HG03457 (cell line): ENCODE data around the gene IFI30.
A peak's percentile ranks its signal among the peaks of the same experiment; 100 is the strongest.
"Not testable (repeated sequence)": the region's sequence is repeated elsewhere in the genome, so short reads cannot be mapped to it uniquely, and the experiment has no call there.

ENCODE experiments used
- ATAC-seq: cut with Tn5 transposase; IDR thresholded peaks from one replicate; pipeline ENCODE4 v1.9.1; 2021; ENCODE audit warnings: moderate number of reproducible peaks; ENCODE audit not compliant: unreplicated experiment

IFI30 gene

GRCh38 chr19:18202397-18202777 is 28.8 kb downstream of the IFI30 start:
- ATAC-seq: no peak

GRCh38 chr19:18202778-18203407 is 29.3 kb downstream of the IFI30 start:
- no peak for ATAC-seq

GRCh38 chr19:18203408-18203862 is 29.8 kb downstream of the IFI30 start:
- ATAC-seq: no peak

- peak; percentile 84 for ATAC-seq
Observed at GRCh38 chr19:18203863-18204393, 30.3 kb downstream of the IFI30 start, which contains the start of gene RAB3A. Gene RAB3A (minus strand): TSS chr19:18204042. CDS start chr19:18202740, 1,302 bp downstream.

- no peak for ATAC-seq
Observed at GRCh38 chr19:18204394-18205199, 31.0 kb downstream of the IFI30 start.

- ATAC-seq: no peak
Observed at GRCh38 chr19:18205200-18205892, 31.7 kb downstream of the IFI30 start.

- no peak for ATAC-seq
Observed at GRCh38 chr19:18206018-18206417, 32.4 kb downstream of the IFI30 start.

- ATAC-seq: no peak
Observed at GRCh38 chr19:18208098-18208951, 34.7 kb downstream of the IFI30 start.

- not testable (repeated sequence) for ATAC-seq
Observed at GRCh38 chr19:18209912-18210311, 36.3 kb downstream of the IFI30 start.

GRCh38 chr19:18211683-18212082 is 38.1 kb downstream of the IFI30 start:
- ATAC-seq: no peak

- no peak for ATAC-seq
Observed at GRCh38 chr19:18214779-18215433, 41.3 kb downstream of the IFI30 start.

GRCh38 chr19:18216789-18217188 is 43.2 kb downstream of the IFI30 start:
- no peak for ATAC-seq

- ATAC-seq: no peak
Observed at GRCh38 chr19:18218159-18218558, 44.5 kb downstream of the IFI30 start.

GRCh38 chr19:18218600-18218999 is 45.0 kb downstream of the IFI30 start:
- ATAC-seq: no peak

GRCh38 chr19:18219911-18220631 is 46.5 kb downstream of the IFI30 start:
- no peak for ATAC-seq

- no peak for ATAC-seq
Observed at GRCh38 chr19:18220632-18221275, 47.1 kb downstream of the IFI30 start.

GRCh38 chr19:18221815-18222725 is 48.5 kb downstream of the IFI30 start:
- no peak for ATAC-seq
